Colon (tissue), 2 donors: ENCODE results near the gene ATG4A.

Experiments used
- FAIRE-seq: peaks from 2 replicates; lab custom pipeline; 2012; peaks lifted over from hg19 to GRCh38; lab: Jason Lieb, UNC
- donor health status: control.
- donor health status: control.

ATG4A gene

DNA sequence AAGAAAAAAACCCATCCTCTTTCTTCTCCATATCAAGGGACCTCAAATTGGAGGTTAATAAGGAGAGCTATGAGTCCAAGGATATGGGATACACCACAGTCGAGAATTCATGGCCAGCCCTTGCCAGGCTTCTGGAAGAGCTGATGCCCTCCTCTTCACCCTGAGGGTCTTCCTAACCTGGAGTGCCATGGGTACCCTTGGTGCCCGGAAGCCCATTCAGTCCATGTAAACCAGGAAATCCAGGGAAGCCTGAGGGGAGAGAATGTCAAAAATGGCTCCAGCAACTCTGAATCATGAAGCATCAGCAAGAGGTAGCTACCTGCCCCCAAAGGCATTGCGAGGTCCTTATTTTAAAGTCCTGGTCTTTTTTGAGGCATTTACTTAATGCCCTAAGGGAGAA, 78.2 kb downstream of the ATG4A start:
- FAIRE-seq = no peak

DNA sequence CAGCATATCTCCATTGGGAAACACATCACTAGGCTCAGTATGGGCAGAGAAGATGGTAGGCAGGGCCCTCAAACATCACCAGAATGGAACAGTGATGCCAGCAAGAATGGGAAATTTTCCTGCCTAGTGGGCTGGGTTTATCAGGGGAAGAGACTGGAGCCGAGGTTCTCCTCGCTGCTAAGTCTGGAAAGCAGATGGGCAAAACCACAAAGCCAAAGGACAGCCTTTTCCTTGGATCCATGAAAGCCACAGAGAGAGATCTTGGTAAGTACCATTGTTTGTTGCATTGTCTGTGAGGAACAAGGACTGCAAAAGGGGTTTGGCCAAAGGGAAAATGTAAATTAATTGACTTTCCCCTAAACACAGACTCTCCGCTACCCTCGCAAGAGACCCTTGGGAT, 80.1 kb downstream of the ATG4A start:
- FAIRE-seq = no peak

DNA sequence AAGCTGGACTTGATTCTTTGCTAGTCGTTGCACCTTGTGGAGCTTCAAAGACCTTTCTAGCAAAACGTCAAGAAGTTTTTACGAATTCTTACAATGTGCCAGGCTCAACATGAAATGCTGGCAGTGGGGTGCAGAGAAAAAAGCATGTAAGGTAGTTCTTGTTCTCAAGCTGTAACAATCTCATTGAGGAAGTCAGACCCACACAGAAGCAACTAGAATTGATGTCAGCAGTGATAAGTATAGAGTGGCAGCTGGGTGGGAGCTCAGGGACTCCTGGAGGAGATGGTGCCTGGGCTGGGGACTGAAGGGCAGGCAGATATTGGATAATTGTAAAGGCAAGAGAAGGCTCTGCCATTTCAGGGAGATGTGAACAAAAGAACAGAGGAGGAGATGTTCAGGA, 82.3 kb downstream of the ATG4A start:
- FAIRE-seq = no peak

DNA sequence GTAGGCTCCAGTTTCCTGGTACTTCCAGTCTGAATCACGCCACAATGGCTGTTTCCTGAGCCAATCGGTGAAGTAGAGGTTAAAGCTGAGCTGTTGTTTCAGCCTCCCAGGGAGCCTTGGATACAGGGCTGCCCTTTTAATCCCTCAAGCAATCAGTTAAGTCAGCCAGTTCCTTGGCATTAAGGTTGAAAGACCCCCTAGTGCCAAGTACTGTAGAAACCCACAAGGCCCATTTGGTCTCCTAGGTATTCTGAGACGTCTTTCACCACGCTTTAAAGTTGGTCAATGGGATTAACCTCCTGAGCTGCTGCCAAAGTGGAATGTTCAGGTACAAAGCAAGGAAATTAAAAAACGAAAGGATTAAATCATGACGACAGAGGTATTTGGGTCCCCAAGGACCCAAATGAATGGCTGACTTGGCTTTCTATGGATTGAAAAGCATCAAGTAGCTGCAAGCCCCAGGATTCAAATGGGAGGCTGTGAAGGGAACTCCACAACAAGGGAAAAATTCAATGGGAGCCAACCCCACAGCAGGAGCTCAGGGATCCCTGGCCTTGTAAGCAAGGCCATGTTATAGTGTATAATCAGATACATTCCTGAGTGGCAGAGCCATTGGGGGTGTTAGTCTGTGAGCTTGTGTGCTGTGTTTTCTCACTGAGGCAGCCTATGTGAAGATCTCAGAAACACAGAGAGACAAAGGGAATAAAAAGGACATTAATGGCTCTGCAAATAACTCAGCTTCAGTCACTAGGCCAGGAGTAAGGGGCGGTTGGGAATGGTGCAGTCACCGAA, 86.0 kb downstream of the ATG4A start:
- no peak for FAIRE-seq

DNA sequence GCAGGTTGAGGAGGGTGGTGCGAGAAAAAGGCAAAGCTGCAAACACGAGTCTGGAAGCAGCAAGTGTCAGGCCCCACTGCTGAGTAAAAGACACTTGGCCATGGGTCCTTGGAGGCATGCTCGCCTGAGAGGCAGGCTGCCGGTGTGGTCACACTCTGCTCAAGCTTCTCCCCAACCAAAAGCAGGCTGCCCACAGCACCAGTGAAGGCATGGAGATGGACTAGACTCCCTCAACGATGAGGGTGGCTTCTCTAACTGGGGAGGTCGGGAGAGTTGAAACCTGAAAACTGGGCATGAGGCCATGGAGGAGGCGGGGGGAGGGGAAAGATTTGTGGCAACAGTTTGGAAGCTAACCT, 86.5 kb downstream of the ATG4A start:
- FAIRE-seq = no peak

DNA sequence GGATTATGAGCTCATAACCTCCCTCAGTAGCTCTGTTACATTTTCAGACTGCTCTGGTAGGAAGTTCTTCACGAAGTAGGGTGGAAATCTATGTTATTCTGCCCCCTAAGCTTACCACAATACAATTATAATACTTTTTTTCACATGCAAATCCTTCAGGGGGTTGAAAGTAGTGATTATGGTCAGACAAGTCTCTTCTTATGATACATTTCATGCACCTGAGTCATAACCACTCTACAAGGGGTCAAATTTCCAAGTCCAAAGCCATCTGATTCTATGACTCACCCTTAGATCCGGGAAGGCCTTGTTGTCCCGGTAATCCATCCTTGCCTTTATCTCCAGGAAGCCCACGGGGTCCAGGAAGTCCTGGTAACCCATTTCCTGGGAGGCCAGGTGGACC, 95.2 kb downstream of the ATG4A start:
- no peak for FAIRE-seq

DNA sequence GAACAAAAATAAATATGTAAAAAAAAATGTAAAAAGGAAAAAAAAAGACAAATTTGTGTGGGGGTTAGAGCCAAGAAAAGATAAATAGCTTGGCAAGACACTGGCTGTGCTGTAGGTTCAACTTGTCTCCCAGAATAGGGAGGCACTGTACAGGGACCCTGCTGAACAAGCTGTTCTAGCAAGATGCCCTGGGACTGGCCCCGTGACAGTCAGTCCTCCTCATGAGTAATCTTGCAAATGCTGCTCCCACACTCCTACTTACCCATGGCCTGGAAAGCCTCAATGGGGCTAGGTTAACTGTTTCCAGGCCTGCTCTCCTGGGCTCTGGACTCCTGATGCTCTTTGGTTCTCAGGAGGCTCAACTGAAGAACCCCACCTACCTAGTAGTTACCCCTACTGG, 106.8 kb downstream of the ATG4A start:
- no peak for FAIRE-seq

DNA sequence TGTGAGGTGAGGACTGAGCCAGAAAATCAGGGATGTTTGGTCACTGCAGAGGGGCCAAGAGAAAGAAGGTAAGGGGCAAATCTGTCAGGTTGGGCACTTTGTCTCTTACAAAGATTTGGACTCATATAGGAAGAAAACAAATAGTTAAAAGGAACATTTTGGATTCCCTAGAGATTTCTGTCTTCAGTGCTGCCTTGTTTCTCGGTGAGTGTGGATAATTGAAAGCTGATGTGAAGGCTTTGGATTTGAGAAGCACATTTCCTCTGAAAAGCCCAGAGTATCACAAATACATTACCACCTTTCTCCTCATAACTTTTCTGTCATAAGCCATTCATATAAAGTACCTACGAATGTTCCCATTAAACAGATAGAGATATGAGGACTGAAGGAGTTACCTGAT, 107.5 kb downstream of the ATG4A start:
- FAIRE-seq = peak; percentile 65

DNA sequence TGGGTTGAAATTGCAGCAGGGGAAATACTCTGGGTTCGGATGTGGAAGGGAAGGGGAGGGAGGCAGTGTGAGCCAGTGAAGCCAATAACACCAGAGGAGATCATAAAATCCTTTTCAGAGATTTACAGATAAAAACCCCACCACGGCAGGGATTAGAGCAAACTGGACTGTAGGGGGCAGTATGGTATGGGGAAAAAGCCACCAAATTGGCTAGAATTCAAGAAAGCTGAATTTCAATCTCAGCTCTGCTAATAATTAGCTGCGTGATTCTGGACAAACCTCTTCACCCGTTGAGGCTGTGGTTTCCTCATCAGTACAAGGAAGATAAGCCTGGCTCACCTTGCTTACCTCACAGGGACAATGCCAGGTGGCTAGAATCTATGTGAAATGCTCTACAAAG, 108.1 kb downstream of the ATG4A start:
- FAIRE-seq = no peak

DNA sequence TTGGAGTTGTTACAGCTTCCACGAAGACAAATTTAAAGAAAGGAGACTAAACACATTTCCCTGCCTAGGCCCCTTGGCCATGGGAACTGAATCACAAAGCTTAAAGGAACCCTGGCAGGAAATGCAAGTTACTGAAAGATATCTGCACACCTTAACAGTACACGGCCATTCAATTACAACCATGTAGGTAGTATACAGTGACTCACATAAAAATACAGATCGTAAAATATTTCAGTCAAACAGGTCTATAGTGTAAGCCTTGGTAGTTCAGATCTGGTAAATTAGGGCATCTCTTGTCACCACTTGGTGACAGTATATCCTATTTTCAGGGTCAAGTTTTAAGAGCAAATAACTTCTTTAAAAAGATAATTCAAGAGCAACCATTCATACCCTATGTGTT, 112.0 kb downstream of the ATG4A start:
- no peak for FAIRE-seq
